Measurements from ENCODE around the gene SYT4. TPM values are rescaled to one million over a fixed set of nuclear protein-coding genes. Genes with fewer than 3 reads are reported as not detected.

The SYT4 gene
- total and polyA plus RNA-seq, 3 donors from 2014 or later = 0.31 to 1.2 (median 0.63) TPM

- intact Hi-C loops (cut with DNase I; ENCODE audit: low total_unique reads) = no loop called here
- TF ChIP-seq POLR2A (IDR thresholded peaks at IDR 0.05) (no peak), CTCF (IDR thresholded peaks at IDR 0.05) (no peak)
- H3K27me3 ChIP-seq = no peaks in the 10 kb centered on the region
Measured at GRCh38 chr18:43276491-43276890, 799 bp downstream of the SYT4 start.

GRCh38 chr18:43275546-43275945 is 1.7 kb downstream of the SYT4 start:
- TF ChIP-seq CTCF (IDR thresholded peaks at IDR 0.05) (no peak), POLR2A (IDR thresholded peaks at IDR 0.05) (no peak)
- Histone ChIP-seq H3K4me1 (no peaks in the 10 kb centered on the region), H3K27me3 (no peaks in the 10 kb centered on the region), H3K9me3 (no peaks in the 10 kb centered on the region), H3K27ac (no peak overlapping the region), H3K4me3 (no peak overlapping the region), H3K36me3 (ENCODE audit: low read depth, missing control alignments) (no peaks in the 10 kb centered on the region)
- intact Hi-C loops (cut with DNase I; ENCODE audit: low total_unique reads) = no loop called here
- 63 to 77% methylated on average over 1 of the region's 1 CpG for WGBS, 2 donors
- no peak for DNase-seq

More at GRCh38 chr18:43276491-43276890, 799 bp downstream of the SYT4 start:
- 55 to 67% methylated on average over 3 of the region's 3 CpGs for WGBS, 2 donors
- H3K27ac ChIP-seq = no peak overlapping the region
- no peak overlapping the region for H3K4me3 ChIP-seq
- DNase-seq = no peak
- no peaks in the 10 kb centered on the region for H3K36me3 ChIP-seq (ENCODE audit: low read depth, missing control alignments)
- H3K4me1 ChIP-seq = no peaks in the 10 kb centered on the region
- H3K9me3 ChIP-seq = no peaks in the 10 kb centered on the region

GRCh38 chr18:43274526-43274925 is 2.8 kb downstream of the SYT4 start:
- Histone ChIP-seq H3K27me3 (no peaks in the 10 kb centered on the region), H3K36me3 (ENCODE audit: low read depth, missing control alignments) (no peaks in the 10 kb centered on the region), H3K27ac (no peak overlapping the region), H3K4me3 (no peak overlapping the region), H3K4me1 (no peaks in the 10 kb centered on the region), H3K9me3 (no peaks in the 10 kb centered on the region)
- 67 to 77% methylated on average over 1 of the region's 1 CpG for WGBS, 2 donors
- intact Hi-C loops (cut with DNase I; ENCODE audit: low total_unique reads) = no loop called here
- TF ChIP-seq CTCF (IDR thresholded peaks at IDR 0.05) (no peak), POLR2A (IDR thresholded peaks at IDR 0.05) (no peak)
- no peak for DNase-seq

GRCh38 chr18:43271593-43272432 is 5.5 kb downstream of the SYT4 start:
- 35 to 39% methylated on average over 6 of the region's 6 CpGs for WGBS, 2 donors
- peak; percentile 79 to 88 (median 84) for TF ChIP-seq CTCF (IDR thresholded peaks at IDR 0.05)
- no peak for TF ChIP-seq POLR2A (IDR thresholded peaks at IDR 0.05)
- H3K4me3 ChIP-seq = no peak overlapping the region
- no peaks in the 10 kb centered on the region for H3K4me1 ChIP-seq
- H3K36me3 ChIP-seq (ENCODE audit: low read depth, missing control alignments) = no peaks in the 10 kb centered on the region
- DNase-seq = peak; percentile 32
- H3K9me3 ChIP-seq = no peaks in the 10 kb centered on the region
- intact Hi-C loops (cut with DNase I; ENCODE audit: low total_unique reads) = no loop called here
- H3K27ac ChIP-seq = no peak overlapping the region
- no peaks in the 10 kb centered on the region for H3K27me3 ChIP-seq

GRCh38 chr18:43267818-43268217 is 9.5 kb downstream of the SYT4 start:
- DNase-seq = no peak
- intact Hi-C loops (cut with DNase I; ENCODE audit: low total_unique reads) = no loop called here

More at GRCh38 chr18:43267818-43268217, 9.5 kb downstream of the SYT4 start:
- Histone ChIP-seq H3K9me3 (no peaks in the 10 kb centered on the region), H3K36me3 (ENCODE audit: low read depth, missing control alignments) (no peaks in the 10 kb centered on the region), H3K27ac (no peak overlapping the region), H3K4me3 (no peak overlapping the region), H3K4me1 (no peaks in the 10 kb centered on the region), H3K27me3 (no peaks in the 10 kb centered on the region)
- WGBS, 2 donors = 83 to 89% methylated on average over 1 of the region's 1 CpG
- TF ChIP-seq POLR2A (IDR thresholded peaks at IDR 0.05) (no peak), CTCF (IDR thresholded peaks at IDR 0.05) (no peak)
